Breast epithelium (tissue), 4 donors: ENCODE data around the gene CADM2. TPM values are rescaled to one million over a fixed set of nuclear protein-coding genes. Genes with fewer than 3 reads are reported as not detected.

Experiments
- DNase-seq, 2 donors: peaks; one replicate each; pipeline ENCODE4 v3.0.0-alpha.2; 2019; ENCODE audit warnings: low spot score in 2 of 2
- H3K27ac ChIP-seq, 2 donors: fragments of 200-600 bp; sonication (generic) in 1 of 2; one replicate each; pipeline ENCODE4 v1.5.1; 2016 to 2019; ENCODE audit warnings: mild to moderate bottlenecking in 1 of 2
- H3K27me3 ChIP-seq, 2 donors: fragments of 200-600 bp; sonication (generic) in 1 of 2; one replicate each; pipeline versions ENCODE4 v1.5.1 to v1.6.0; 2017 to 2019; ENCODE audit warnings: control low read depth in 1 of 2, mild to moderate bottlenecking in 1 of 2
- H3K36me3 ChIP-seq: fragments of 200-600 bp; one replicate; pipeline ENCODE4 v1.5.1; 2019
- H3K4me1 ChIP-seq, 2 donors: fragments of 200-600 bp; sonication (generic); one replicate each; pipeline ENCODE4 v1.5.1; 2016 to 2019; ENCODE audit warnings: control low read depth in 1 of 2
- H3K4me3 ChIP-seq, 3 donors: fragments of 200-600 bp; sonication (generic); 1 replicate in 2 of 3; 2 replicates in 1 of 3; pipeline ENCODE4 v1.5.1; 2016 to 2019; ENCODE audit warnings: mild to moderate bottlenecking in 3 of 3, moderate library complexity in 2 of 3
- H3K9me3 ChIP-seq, 2 donors: fragments of 200-600 bp; sonication (generic) in 1 of 2; one replicate each; pipeline ENCODE4 v1.5.1; 2016 to 2019; ENCODE audit warnings: control low read depth in 1 of 2
- CTCF ChIP-seq, 3 donors: fragments of 450-650 bp; IDR thresholded peaks; one replicate each; pipeline ENCODE4 v1.5.1; 2016 to 2017; ENCODE audit warnings: antibody characterized with exemption in 3 of 3, mild to moderate bottlenecking in 3 of 3, moderate library complexity in 3 of 3
- POLR2A ChIP-seq: fragments of 450-650 bp; IDR thresholded peaks from one replicate; pipeline ENCODE4 v1.6.1; 2016; ENCODE audit warnings: antibody characterized with exemption, mild to moderate bottlenecking, moderate library complexity
- POLR2AphosphoS5 ChIP-seq, 3 donors: sonication (generic); formaldehyde crosslinking; IDR thresholded peaks; one replicate each; pipeline ENCODE4 v1.6.1; 2017; ENCODE audit warnings: antibody characterized with exemption in 3 of 3
- intact Hi-C: fragments of 100-400 bp; cut with DNase I; formaldehyde crosslinking; loops from one replicate; pipeline ENCODE4 v1.15.1; 2023; ENCODE audit warnings: low total_unique reads
- total RNA-seq, 3 donors: library from RNA; depleted of rRNA; stranded (reverse); fragments of >200 nt; gene quantifications; one replicate each; pipeline ENCODE4 v1.1.0, GENCODE V29; 2016

Gene CADM2
- total RNA-seq, 3 donors from 2014 or later = 2.3 to 7.4 (median 6.9) TPM

- H3K36me3 ChIP-seq = no peaks in the 10 kb centered on the region
- H3K4me1 ChIP-seq = no peaks in the 10 kb centered on the region
- no peak overlapping the region for H3K4me3 ChIP-seq
- intact Hi-C loops = no loop called here
- H3K9me3 ChIP-seq = no peaks in the 10 kb centered on the region
- TF ChIP-seq CTCF (IDR thresholded peaks at IDR 0.05) = no peak
- no peak for TF ChIP-seq POLR2AphosphoS5 (IDR thresholded peaks at IDR 0.05)
- TF ChIP-seq POLR2A = no peak
- no peak overlapping the region for H3K27ac ChIP-seq
- H3K27me3 ChIP-seq = no peaks in the 10 kb centered on the region
- no peak for DNase-seq
These were observed 411.6 kb downstream of the CADM2 start for GRCh38 chr3:85370341-85370740.

- intact Hi-C loops = no loop called here
- Histone ChIP-seq H3K4me3 (no peak overlapping the region), H3K27me3 (no peaks in the 10 kb centered on the region), H3K27ac (no peak overlapping the region), H3K36me3 (no peaks in the 10 kb centered on the region), H3K4me1 (no peaks in the 10 kb centered on the region), H3K9me3 (no peaks in the 10 kb centered on the region)
- TF ChIP-seq CTCF (IDR thresholded peaks at IDR 0.05) (no peak), POLR2AphosphoS5 (IDR thresholded peaks at IDR 0.05) (no peak), POLR2A (no peak)
- no peak for DNase-seq
These were observed 417.3 kb downstream of the CADM2 start for GRCh38 chr3:85376131-85376530.

GRCh38 chr3:85377115-85377514 lies 418.3 kb downstream of the CADM2 start:
- Histone ChIP-seq H3K27ac (no peak overlapping the region), H3K4me1 (no peaks in the 10 kb centered on the region), H3K36me3 (no peaks in the 10 kb centered on the region), H3K27me3 (no peaks in the 10 kb centered on the region), H3K9me3 (no peaks in the 10 kb centered on the region), H3K4me3 (no peak overlapping the region)
- DNase-seq = no peak
- intact Hi-C loops = no loop called here
- no peak for TF ChIP-seq POLR2A
- TF ChIP-seq POLR2AphosphoS5 (IDR thresholded peaks at IDR 0.05) = no peak
- no peak for TF ChIP-seq CTCF (IDR thresholded peaks at IDR 0.05)

- no peak for DNase-seq
- H3K27ac ChIP-seq = no peak overlapping the region
- no peak for TF ChIP-seq CTCF (IDR thresholded peaks at IDR 0.05)
- TF ChIP-seq POLR2A = no peak
- intact Hi-C loops = no loop called here
- no peak overlapping the region for H3K4me3 ChIP-seq
- no peaks in the 10 kb centered on the region for H3K36me3 ChIP-seq
- H3K27me3 ChIP-seq = no peaks in the 10 kb centered on the region
- no peaks in the 10 kb centered on the region for H3K9me3 ChIP-seq
- no peaks in the 10 kb centered on the region for H3K4me1 ChIP-seq
These were observed 425.6 kb downstream of the CADM2 start for GRCh38 chr3:85384372-85384771.

GRCh38 chr3:85387913-85388505 lies 429.2 kb downstream of the CADM2 start:
- no peak for DNase-seq
- Histone ChIP-seq H3K4me3 (no peak overlapping the region), H3K27ac (no peak overlapping the region), H3K27me3 (no peaks in the 10 kb centered on the region), H3K4me1 (no peaks in the 10 kb centered on the region), H3K36me3 (no peaks in the 10 kb centered on the region), H3K9me3 (no peaks in the 10 kb centered on the region)
- TF ChIP-seq POLR2A (no peak), POLR2AphosphoS5 (IDR thresholded peaks at IDR 0.05) (no peak), CTCF (IDR thresholded peaks at IDR 0.05) (no peak)
- intact Hi-C loops = no loop called here
